GM13977 (cell line): ENCODE measurements around the gene KAT2B.
A peak's percentile ranks its signal among the peaks of the same experiment; 100 is the strongest.

ENCODE experiments used
- DNase-seq: peaks from one replicate; pipeline ENCODE4 v3.0.0; 2012; ENCODE audit warnings: low spot score
- in situ Hi-C: fragments of 300-500 bp; cut with MboI; formaldehyde crosslinking; loops from one replicate; pipeline ENCODE4 v1.12.0; 2022; ENCODE audit warnings: low sequenced_read_pairs, low pct_unique_long_range_greater_than_20kb, mixed read lengths, inconsistent platforms; ENCODE audit not compliant: unreplicated experiment
- TF ChIP-seq, protein P1 (sequence below): IDR thresholded peaks from 2 replicates; pipeline ENCODE4 v1.5.1; 2012; ENCODE audit warnings: mild to moderate bottlenecking, control low read depth; ENCODE audit not compliant: insufficient read depth; ENCODE audit errors: extremely low read depth, missing control alignments

The KAT2B gene

DNA sequence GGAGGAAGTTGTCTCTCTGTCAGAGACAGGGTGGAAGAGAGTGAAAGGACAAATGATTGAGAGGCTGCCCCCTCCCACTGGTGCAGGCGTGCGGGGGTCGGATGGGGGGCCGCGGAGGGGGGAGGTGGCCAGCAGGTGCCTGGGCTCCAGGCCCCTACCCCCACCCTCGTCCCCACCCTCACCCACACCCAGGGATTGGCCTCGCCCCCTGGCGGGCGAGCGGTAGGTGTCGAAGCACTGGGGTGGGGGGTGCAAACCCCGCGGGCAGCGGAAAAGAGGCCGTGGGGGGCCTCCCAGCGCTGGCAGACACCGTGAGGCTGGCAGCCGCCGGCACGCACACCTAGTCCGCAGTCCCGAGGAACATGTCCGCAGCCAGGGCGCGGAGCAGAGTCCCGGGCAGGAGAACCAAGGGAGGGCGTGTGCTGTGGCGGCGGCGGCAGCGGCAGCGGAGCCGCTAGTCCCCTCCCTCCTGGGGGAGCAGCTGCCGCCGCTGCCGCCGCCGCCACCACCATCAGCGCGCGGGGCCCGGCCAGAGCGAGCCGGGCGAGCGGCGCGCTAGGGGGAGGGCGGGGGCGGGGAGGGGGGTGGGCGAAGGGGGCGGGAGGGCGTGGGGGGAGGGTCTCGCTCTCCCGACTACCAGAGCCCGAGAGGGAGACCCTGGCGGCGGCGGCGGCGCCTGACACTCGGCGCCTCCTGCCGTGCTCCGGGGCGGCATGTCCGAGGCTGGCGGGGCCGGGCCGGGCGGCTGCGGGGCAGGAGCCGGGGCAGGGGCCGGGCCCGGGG lies at the start of gene KAT2B:
Gene KAT2B, plus strand, starts transcription at position 682 of the 783 bp plus-strand sequence. Its CDS starts 32 bp downstream, at position 714.
- TF ChIP-seq, protein P1, sequence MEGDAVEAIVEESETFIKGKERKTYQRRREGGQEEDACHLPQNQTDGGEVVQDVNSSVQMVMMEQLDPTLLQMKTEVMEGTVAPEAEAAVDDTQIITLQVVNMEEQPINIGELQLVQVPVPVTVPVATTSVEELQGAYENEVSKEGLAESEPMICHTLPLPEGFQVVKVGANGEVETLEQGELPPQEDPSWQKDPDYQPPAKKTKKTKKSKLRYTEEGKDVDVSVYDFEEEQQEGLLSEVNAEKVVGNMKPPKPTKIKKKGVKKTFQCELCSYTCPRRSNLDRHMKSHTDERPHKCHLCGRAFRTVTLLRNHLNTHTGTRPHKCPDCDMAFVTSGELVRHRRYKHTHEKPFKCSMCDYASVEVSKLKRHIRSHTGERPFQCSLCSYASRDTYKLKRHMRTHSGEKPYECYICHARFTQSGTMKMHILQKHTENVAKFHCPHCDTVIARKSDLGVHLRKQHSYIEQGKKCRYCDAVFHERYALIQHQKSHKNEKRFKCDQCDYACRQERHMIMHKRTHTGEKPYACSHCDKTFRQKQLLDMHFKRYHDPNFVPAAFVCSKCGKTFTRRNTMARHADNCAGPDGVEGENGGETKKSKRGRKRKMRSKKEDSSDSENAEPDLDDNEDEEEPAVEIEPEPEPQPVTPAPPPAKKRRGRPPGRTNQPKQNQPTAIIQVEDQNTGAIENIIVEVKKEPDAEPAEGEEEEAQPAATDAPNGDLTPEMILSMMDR, result peak; percentile 73
- peak; percentile 84 for DNase-seq
- in situ Hi-C loops, result no loop called here

DNA sequence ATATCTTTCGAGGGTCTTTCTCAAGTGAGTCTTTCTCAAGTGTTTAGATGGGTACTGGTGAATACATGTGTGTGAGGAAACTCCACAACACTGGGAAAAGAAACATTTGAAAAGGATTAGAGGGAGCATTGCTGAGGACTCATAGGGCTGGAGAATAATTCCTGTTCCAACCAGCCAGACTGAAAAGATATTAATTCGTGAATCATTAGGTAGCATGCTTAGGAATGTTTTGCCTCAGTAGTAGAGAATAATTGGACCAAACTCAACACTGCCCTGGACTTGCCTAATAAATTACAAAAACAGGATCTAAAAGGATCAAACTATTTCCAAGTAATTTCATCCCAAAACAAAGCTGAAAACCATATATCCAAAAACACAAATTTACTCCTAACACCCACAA lies 45.5 kb upstream of the KAT2B start:
- in situ Hi-C loops, result no loop called here
- TF ChIP-seq, protein P1, result no peak
- no peak for DNase-seq

DNA sequence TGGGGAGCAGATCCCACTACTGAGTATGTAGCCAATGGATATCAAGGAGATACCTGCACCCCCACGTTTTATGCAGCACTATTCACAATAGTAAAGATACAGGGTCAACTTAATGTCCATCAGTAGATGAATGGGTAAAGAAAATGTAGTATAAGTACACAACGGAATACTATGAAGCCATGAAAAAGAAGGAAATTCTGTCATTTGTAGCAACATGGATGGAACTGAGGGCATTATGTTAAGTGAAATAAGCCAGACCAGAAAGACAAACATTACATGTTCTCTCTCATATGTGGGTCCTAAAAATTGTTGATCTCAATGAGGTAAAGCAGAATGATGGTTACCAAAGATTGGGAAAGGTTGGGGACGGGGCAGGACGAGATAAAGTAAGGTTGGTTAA lies 42.7 kb upstream of the KAT2B start:
- in situ Hi-C loops, result no loop called here
- TF ChIP-seq, protein P1, result no peak
- no peak for DNase-seq

DNA sequence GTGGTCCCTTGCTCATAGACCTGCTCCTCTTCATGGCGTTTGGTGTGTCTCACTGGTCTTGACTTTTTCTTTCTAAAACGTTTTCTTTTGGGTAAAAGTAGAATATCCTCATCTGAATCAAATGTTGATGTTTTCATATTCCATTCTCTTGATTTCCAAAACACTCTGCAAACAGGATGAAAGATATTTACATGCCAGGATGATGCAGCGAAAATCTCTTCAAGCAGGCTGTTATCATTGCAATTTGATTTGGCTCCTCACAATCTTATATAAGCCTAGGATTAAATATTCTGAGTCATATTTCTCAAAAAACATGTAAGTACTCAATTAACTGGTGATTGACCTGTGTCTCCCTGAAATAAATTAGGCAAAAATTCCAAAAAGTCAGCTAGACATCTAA lies 38.3 kb upstream of the KAT2B start:
- TF ChIP-seq, protein P1, result no peak

DNA sequence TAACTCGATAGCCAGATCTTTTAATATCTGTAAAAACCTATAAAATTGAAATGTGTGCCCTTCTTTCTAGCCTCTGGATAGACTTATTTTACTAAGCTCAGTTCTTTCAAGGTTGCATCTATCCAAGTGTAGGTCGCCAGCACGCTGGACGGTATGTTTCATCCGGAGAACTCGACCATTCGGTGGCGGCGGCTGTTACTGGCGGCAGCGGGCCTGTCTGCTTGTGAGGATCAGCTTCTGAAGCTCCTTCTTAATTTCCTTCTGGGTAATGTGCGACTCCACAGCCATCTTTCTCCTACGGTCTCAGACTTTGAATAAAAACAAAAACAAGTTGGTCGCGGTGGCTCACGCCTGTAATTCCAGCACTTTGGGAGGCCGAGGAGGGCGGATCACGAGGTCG lies 32.3 kb upstream of the KAT2B start:
- no peak for DNase-seq
- TF ChIP-seq, protein P1, result no peak
- in situ Hi-C loops, result no loop called here

More for the DNA sequence above, 38.3 kb upstream of the KAT2B start:
- no peak for DNase-seq
- in situ Hi-C loops, result no loop called here

DNA sequence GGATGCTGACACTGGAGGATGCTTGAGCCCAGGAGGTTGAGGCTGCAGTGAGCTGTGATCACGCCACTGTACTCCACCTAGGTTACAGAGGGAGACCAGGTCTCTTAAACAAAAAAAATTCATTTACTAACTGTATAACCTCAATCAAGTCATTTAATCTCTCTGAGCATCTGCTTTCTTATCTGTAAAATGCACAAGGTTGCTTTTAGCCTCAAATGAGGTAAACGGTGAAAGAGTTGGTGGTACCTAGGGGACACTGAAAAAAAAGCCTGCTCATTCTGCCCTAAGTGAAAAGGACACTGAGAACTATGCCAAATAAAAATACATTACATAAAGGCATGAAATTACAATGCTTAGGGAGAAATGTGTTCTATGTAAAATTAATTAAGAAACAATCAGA lies 31.6 kb upstream of the KAT2B start:
- no peak for DNase-seq
- TF ChIP-seq, protein P1, result no peak
- in situ Hi-C loops, result no loop called here
